GM23248 (cell line): ENCODE results near the gene CDH4.

Experiments
- EZH2 ChIP-seq: fragments of 200-600 bp; sonication (generic); IDR thresholded peaks from 2 replicates; pipeline ENCODE4 v1.6.1; 2018; ENCODE audit warnings: antibody characterized with exemption, mild to moderate bottlenecking; ENCODE audit not compliant: insufficient read depth, poor library complexity, severe bottlenecking
- EZH2phosphoT487 ChIP-seq: fragments of 200-600 bp; sonication (generic); IDR thresholded peaks from 2 replicates; pipeline ENCODE4 v1.6.1; 2018; ENCODE audit warnings: antibody characterized with exemption, moderate library complexity, mild to moderate bottlenecking, low read depth; ENCODE audit not compliant: insufficient read depth

DNA sequence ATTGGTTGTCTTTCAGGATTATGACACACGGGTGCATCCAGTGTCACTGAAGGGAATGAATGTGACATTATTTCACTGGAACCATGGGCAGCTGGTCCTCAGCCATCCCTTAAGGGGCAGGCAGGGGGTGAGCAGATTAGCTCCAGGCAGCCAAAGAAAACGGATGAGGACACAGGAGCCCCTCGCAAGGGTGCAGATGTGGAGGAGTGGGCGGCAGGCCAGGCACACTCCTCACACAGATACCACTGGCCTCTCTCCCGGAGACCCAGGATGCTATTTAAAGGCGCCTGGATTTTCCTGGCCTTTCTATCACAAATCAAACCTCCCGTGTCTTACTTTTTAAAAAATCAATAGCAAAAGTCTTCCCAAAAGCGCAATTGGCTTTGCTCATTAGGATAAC is 603.2 kb downstream of the CDH4 start:
- TF ChIP-seq EZH2phosphoT487 (no peak), EZH2 (no peak)
